Ramos (cell line): Measurements from ENCODE around the gene TBC1D22A.

Experiments used
- in situ Hi-C: fragments of 300-500 bp; cut with MboI; formaldehyde crosslinking; loops from one replicate; pipeline ENCODE4 v1.14.3; 2022; ENCODE audit warnings: low sequenced_read_pairs; ENCODE audit not compliant: unreplicated experiment

The TBC1D22A gene

GRCh38 chr22:46865052-46865434 is 102.6 kb downstream of the TBC1D22A start:
- in situ Hi-C loops: no loop called here

- in situ Hi-C loops: no loop called here
These were observed 103.2 kb downstream of the TBC1D22A start for GRCh38 chr22:46865642-46866041.

DNA sequence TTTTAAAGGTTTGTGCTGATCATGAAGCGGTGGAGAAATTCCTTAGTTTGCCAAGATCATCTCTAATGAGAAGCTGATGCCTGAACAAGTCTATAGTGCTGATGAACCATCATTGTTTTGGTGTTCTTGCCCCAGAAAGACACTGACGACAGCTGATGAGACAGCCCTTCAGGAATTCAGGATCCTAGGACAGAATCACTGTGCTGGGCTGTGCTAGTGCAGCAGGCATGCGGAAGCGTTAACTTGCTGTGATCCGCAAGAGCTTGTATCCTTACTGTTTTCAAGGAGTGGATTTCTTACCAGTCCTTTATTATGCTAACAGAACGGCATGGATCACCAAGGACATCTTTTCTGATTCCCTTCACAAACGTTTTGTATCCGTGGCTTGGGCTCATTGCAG is 104.1 kb downstream of the TBC1D22A start:
- in situ Hi-C loops: no loop called here

DNA sequence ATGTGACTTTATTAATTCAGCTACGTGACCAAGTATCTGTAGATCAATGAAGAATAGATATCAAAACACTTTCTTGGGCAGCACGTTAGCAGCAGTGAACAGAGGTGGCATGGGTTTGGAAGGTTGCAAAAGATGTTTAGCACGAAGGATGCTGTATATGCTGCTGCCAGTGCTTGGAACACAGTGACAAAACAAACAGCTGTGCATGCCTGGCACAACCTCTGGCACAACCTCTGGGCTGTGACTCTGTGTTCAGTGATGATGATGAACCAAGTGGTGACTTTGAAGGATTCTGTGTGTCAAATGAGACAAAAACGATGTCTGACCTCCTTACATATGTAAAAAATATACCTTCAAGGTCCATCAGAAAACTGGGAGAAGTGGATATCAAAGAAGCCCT is 104.7 kb downstream of the TBC1D22A start:
- in situ Hi-C loops: no loop called here

DNA sequence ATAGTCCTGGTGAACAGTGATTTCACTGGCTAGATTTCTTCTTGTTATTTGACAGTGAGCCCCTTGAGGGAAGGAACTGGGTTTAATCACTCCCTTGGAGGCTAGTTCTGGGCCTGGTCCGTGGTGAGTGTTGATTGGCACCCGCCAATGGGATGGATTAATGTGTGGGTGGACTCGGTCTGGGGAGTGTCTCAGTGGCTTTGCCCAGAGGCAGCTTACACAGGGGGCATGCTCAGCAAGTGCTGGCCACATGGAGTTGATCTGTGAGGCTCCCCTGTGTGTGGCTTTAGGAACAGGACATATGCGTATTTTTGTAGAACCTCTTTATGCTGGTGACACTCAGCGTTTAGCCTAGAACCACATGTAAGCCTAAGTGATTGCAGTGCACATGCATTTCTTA is 106.9 kb downstream of the TBC1D22A start:
- in situ Hi-C loops: no loop called here

- in situ Hi-C loops: no loop called here
These were observed 107.5 kb downstream of the TBC1D22A start for GRCh38 chr22:46869831-46870441.

DNA sequence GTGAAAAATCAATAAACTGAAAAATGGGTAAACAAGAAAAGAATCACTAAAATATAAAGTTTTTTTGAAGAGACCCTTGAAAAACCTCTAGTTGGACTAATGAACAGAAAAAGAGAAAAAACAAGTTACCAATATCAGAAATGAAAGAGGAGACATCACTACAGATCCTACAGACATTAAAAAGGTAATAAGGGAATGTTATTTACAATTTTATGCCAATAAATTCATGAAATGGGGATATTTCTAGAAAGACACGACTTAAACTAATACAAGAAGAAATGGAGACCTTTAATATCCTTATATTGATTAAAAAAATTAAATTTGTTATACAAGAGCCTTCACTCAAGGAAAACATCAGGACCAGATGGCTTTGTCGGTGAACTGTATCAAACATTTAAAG is 109.4 kb downstream of the TBC1D22A start:
- in situ Hi-C loops: no loop called here

GRCh38 chr22:46875089-46875488 is 112.6 kb downstream of the TBC1D22A start:
- in situ Hi-C loops: no loop called here

GRCh38 chr22:46876357-46876934 is 114.0 kb downstream of the TBC1D22A start:
- in situ Hi-C loops: no loop called here

DNA sequence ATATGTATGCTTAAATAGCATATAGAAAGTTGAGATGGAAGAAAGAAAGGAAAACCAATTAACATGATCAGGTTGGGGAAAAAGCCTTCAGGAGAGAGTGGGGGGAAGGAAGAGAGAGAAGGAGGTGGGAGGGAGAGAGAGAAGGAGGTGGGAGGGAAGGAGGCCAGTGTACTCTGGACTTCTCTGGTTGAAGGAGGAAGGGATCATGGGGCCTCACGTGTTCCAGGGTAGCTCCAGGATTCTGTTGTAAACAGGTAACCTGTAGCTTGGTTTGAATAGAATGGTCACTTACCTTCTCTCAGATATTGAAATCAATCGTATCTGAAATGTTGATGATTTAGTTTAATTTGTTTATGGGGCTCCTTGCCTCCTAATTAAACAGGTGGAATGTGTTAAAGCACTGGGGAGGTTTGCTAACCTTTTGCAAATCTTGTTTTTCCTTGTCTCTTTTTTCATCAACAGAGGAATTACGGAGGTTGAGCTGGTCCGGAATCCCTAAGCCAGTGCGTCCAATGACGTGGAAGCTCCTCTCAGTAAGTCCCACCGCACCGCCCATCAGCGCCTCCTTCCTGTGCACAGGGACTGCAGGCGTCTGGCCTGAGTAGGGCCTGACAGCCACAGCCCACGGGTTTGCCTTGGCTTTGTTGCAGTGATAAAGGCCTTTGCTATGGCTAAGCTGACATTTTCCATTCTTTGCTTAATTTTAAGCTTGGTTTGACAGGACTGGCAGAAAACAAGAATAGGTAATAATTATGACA is 115.9 kb downstream of the TBC1D22A start:
- in situ Hi-C loops: no loop called here

GRCh38 chr22:46879083-46879482 is 116.6 kb downstream of the TBC1D22A start:
- in situ Hi-C loops: no loop called here

- in situ Hi-C loops: no loop called here
These were observed 119.1 kb downstream of the TBC1D22A start for GRCh38 chr22:46881373-46882118.

- in situ Hi-C loops: no loop called here
These were observed 120.9 kb downstream of the TBC1D22A start for GRCh38 chr22:46883092-46883910.

- in situ Hi-C loops: no loop called here
These were observed 121.9 kb downstream of the TBC1D22A start for GRCh38 chr22:46884365-46884764.

DNA sequence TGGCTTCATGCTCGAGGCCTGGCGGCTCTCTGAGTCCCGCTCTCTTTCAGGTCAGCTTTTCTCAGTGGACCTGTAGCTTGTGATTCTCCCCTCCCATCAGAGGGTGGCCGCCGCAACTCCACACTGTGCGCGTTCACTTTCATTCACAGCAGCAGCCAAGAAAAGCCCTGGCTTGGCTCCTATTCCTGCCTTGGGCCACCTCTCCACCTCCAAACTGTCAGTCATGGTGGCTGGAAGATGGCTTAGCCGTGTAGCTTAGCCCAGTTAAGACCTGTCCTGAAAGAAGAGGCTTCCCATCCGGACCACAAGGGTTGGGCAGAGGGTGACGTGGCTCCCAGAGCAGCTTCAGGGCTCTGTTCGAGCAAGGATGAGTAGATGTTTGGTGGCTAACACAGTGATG is 125.5 kb downstream of the TBC1D22A start:
- in situ Hi-C loops: no loop called here

GRCh38 chr22:46890819-46891218 is 128.4 kb downstream of the TBC1D22A start:
- in situ Hi-C loops: no loop called here

GRCh38 chr22:46891382-46891951 is 129.0 kb downstream of the TBC1D22A start:
- in situ Hi-C loops: no loop called here

- in situ Hi-C loops: no loop called here
These were observed 130.4 kb downstream of the TBC1D22A start for GRCh38 chr22:46892866-46893265.

DNA sequence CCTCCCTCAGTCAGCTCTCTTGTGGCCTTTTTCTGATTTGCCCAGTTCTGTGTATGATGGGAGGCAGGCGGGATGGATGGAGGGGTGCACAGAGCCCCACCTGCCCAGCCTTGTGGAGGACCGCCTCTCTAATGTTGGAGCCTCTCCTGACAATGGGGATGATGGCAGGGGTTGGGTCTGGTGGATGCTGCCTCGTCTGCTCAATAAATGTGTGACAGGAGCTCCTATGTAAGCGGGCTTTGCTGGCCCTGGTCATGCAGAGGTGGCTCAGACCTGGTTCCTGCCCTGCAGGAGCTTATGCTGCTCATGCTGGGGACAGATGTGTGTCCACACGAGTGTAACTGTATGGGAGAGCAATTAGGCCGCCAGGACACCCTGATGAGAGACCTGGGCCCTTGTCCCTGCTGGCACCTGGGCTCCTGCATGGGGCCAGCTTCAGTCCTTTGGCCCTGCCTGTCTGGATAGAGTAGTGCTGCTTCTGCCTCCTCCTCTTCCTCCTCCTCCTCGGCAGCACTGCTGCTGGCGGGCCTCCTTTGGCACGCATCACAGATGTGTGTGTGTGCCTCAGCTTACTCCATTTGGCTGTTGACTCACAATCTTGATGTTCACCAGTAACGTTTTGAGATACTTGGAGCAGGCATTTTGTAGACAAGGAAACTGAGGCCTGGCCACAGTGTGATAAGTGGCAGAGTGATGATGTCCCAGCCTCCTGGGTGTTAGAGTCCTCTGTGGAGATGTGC is 131.0 kb downstream of the TBC1D22A start:
- in situ Hi-C loops: no loop called here
